HuH-7 (cell line): ENCODE measurements around the gene BANF2.
"Not testable (repeated sequence)": the region's sequence is repeated elsewhere in the genome, so short reads cannot be mapped to it uniquely, and the experiment has no call there.

ENCODE experiments used
- DNase-seq: peaks from one replicate; pipeline ENCODE4 v3.0.0; 2011; ENCODE audit warnings: low spot score

Gene BANF2

DNA sequence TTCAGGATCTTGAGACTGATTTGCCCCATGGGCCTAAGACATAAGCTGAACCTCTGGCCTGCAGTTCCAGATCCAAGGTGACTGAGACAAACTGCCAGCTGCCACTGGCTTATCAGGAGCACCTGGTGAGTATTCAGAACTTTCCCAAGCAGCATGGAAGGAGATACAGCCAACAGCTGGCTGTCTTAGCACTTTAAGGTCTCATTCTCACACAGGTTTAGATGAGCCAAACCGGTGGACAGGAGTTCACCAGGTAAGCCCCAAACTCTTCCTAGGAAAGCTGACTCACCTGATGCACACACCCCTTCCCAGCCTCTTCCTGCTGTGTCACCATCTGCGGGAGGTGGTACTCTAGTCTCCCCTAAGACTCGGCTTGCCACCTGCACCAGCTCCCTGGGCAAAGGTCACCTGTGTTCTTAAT is at the start of gene BANF2:
BANF2 (plus strand) TSS at position 36 of the 421 bp plus-strand sequence. CDS start 25,060 bp downstream, outside the sequence.
- DNase-seq: no peak

DNA sequence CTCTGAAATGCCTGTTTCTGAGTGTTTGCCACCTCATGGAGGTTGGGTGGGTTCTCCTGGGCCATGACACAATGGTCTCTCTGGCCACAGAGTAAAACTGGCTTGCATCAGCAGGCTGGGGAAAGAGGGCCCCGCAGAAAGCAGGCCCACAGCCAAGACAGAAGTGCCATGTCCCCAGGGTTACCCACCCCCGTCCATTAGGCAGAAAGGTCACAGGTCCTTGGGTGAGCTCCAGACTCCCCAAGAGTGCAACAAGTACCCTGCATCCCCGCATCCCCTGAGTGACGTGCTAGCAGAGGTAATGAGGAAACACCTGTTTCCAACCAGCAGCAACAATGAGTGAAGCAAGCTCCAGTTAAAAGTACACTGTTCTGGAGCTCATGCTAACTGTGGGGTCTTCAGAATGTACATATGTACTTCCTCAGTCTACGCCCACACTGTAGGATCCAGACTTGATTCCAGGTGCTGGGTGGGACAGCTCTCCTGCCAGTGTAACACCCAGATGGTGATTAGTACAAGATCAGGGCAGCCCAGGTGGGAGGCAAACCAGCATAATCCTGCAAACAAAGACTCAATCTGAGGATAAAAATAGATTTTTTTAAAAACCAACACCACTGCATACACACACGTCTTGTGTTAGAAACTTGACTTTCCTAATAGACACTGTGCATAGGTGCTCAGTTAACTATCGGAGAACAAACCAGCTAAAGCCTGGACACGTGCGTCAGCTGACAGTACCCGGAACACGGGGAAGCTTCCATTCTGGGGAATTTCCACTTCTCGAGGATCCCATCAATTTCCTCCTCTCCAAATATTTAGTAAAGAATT is 49.3 kb upstream of the BANF2 start:
- no peak for DNase-seq

DNA sequence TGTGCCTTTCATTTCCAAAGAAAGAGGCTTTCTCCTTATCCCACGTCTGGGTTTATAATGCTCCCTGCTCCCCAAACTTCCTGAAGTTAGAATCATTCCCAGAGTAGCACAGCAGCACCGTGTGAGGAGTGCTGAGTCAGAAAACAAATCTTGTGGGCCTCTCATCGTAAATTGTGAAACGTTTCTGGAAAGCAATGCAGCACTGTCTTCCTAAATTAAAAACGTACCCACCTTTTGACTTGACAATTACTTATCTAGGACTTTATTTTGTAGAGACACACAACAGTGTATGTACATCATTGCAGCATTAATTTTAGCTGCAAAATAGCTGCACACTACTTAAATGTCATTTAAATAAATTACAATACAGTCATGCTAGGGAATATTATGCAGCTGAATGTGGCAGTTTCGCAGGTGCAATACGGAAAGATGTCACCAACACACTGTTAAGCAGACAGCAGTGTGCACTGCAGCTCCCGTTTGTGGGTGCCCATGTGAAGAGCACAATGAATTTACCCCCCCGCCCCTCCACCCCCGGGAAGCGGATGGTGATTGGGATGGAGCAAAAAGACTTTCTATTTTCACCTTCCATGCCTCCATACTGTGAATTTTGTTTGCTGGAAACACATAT is 48.5 kb upstream of the BANF2 start:
- no peak for DNase-seq

DNA sequence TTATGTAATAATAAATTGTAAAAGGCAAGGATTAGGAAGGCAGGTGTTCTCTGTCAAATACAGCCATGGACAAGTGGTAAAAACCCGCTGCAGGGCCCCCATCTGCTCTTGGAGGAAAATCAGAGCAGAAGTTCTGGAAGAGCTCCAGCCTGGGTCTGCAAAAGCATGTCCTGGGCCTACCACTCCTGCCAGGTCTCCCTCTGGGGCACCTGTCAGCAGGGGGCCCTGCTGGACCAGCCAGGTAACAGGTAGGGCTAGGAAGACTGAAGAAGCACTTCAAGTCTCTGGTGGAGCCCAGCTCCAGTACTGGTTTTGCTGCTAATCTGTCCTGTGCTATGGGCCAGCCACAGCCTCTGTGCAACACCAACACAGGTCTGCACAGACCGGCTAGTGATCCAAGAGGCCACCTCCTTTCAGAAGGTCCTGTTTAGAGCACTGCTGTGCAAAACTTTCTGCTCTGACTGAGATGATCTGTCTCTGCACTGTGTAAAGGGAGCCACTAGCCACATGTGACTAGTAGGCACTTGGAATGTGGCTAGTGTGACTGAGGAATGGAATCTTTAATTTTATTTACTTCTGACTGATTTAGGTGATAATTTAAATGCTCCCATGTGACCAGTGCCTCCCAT is 47.9 kb upstream of the BANF2 start:
- no peak for DNase-seq

DNA sequence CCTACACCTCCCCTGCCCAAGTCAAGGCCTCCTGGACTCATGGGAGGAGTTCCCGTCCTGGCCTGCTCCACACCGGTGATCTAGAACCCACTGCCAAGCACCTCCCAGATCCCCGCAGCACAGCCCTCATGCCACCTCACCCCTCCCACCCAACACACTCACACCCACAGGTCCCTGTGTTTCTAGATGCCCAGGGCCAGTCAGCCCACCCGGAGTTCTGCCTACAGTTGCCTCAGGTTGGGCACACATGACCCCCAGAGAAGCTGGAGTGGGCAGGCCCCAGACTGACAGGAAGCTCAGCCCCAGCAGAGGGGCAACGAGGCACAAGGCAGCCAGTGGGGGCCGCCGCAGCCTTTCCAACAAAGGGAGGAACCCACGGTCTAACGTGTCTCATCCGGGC is 47.4 kb upstream of the BANF2 start:
- DNase-seq: no peak

DNA sequence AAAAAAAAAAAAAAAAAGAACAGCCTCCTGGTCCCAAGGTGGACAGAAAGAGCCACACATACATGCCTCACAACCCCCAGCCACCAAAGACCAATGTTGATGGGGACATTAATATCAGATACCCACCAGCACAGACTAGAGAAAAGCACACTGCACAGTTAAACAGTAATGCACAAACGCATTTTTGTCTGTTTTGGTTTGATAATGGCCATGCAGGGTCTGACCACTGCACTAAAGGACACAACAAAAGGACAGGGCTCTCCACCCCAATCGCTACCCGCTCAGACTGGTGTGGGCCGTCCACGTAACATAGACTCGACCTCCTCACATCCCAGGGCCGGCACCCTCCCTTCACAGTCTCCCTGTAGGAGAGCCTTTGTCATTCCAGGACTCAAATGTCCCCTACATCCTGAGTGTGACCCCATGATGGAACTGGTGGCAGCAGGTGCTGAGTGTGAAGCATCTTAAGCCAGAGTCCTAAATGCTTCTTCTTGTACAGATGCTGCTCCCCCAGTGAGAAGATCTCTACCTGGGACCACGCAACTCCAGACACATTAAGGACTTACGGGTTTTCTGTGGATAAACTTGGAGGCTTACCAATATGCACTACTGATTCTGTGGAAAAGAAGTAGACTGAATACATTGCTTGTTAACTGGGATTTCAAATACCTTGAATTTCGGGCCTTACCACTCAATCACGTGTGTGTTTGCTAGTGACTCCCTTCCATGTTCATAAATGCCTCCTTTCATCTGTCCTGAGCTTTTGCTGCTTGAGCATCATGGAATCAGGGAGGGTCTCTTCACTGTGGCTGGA is 45.7 kb upstream of the BANF2 start:
- no peak for DNase-seq

DNA sequence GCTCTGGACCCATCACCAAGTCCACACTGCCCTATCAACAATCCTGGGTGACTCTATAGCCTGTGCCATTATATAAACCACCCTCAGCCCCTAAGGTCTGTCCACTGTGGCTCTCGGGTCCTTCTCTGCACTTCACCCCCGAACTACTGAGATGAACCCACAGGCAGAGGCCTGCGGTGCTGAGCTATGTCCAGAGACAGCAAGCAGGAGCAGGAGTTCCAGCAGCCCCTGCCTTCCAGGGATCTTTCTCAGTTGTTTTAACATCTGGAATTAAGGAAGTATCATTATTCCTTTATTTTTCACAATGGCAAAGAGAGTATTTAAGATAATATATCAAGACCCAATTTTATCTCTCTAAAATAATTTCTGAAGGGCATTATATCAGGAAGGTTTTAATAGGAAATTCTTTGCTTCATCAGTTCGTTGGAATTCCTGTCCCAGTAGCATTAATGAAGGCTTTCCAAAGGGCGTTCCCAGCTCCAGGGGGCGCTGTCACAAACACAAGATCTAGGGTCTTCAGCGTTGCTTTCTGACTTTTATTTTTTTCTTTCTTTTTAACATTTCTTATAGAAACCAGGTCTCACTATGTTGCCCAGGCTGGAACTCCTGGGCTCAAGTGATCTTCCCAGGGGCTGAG is 45.0 kb upstream of the BANF2 start:
- no peak for DNase-seq

DNA sequence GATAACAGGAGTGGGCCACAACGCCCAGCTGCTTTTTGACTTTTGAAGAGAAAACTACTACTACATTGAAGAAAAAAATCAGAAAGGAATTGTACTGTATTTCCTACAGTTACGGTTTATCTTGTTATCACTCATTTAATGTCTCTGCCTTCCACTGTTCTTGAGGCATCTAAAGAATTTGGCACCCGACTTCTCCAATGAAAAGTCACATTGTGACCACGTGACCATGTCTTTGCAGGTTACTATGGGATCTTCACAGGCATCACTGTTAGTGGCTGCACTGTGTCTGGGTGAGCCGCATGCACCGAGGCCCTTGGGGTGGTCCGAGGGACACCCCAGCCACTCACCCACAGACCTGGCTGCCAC is 44.5 kb upstream of the BANF2 start:
- DNase-seq: no peak

DNA sequence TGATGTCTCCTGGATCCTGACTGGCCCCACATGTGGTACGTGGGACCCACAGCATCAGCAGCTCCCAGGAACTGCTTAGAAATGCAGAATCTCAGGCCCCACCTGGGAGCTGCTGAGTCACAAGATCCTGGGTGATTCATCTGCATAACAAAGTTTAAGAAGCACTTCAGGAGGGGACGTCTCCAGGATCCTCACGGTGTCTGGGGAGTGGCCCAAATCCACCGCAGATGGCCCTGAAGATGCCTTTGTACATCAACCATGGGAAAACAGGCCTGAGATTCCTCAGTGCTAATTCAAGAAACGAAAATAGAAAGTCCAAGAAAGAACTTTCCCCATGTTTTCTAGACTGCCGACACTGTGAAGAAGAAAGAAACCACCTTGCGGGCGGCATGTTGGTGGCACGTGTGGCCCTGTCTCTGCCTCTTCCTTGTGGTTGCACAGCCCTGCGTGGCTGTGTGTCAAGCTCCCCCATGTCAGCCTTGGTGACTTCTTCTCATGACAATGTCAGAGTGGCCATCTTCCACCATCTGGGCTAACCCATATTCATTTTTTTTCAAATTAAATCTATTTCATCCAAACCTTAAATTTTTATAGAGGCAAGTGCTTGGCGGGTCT is 43.8 kb upstream of the BANF2 start:
- DNase-seq: no peak

DNA sequence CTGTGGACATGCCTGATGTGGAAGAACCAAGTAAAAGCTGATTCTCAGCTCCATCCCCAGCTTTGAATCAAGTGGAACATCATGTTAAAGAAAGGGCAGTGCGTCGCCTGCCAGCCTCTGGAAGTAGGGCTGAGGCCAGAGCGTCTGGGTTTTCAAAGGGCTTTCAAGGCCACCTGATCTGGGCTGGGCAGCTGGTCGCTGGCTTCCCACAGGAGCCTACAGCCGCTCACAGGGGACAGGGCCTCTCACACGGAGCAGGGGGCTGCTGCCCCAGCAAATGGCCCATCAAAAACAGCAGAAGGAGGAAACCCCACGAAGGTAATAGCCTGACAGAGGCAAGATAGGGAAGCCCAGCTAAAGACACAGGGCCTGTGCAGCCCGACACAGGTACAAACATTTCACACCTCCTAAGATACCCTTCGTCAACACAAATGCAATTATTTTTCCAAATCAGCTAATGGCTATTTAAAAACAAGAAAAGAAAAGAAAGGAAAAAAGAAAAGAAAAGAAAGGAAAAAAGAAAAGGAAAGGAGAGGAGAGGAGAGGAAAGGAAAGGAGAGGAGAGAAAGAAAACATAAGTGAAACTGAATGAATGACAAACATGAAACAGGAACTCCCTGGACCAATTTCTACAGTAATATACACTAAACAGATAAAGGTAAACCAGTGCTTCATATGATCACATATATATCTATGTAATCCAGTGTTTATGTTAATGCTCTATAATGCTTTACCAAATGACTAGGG is 42.5 kb upstream of the BANF2 start:
- no peak for DNase-seq

DNA sequence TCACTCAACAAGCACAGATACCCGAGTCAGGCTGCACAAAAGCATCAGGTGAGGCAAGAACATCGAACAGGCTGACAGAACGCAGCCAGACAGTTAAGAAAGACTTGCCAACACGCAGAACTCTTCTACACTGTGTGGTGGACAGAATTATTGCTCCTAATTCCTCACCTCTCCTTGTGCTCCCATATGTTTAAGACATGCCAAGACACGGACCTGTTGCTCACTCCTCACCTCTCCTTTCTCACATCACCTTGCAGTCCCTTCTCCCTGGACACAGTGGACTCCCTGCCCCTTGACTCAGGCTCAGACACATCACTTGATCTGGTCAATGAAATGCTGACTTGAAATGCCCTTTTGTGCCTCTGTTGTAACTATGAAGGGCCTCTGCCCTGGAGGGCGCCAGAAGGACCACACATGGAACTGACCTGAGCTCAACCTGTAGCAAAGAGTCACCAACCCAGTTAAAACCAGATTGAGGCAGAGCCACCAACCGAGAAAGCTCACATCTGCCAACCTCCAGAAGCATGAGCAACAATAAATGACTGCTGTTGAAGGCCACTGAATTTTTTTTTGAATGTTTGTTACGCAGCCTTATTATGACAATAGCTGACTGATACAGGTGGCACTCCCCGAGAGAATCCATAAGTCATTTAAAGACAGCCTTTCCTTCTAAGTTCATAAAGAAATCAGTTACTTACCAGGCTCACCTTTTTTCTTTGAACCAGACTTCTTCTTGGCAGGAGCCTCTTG is 41.7 kb upstream of the BANF2 start:
- DNase-seq: no peak

DNA sequence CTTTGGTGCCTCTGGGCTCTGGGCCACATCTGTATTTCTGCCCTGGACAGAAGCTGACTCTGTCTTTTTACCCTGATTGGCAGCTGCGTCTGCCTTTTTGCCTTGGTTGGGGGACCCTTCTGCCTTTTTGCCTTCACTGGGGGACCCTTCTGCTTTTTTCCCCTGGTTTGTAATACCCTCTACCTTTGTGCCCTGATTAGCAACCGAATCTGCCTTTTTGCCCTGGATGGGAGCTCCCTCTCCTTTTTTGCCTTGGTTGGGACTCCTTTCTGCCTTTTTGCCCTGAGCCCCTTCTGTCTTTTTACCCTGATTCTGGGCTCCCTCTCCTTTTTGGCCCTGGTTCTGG is 41.1 kb upstream of the BANF2 start:
- no peak for DNase-seq

DNA sequence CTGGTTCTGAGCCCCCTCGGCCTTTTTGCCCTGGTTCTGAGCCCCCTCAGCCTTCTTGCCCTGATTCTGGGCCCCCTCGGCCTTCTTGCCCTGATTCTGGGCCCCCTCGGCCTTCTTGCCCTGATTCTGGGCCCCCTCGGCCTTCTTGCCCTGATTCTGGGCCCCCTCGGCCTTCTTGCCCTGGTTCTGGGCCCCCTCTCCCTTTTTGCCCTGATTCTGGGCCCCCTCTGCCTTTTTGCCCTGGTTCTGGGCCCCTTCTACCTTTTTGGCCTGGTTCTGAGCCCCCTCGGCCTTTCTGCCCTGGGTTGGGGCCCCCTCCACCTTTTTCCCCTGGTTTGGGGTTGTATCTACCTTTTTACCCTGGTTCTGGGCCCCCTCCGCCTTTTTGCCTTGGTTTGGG is 40.4 kb upstream of the BANF2 start:
- DNase-seq: not testable (repeated sequence)

DNA sequence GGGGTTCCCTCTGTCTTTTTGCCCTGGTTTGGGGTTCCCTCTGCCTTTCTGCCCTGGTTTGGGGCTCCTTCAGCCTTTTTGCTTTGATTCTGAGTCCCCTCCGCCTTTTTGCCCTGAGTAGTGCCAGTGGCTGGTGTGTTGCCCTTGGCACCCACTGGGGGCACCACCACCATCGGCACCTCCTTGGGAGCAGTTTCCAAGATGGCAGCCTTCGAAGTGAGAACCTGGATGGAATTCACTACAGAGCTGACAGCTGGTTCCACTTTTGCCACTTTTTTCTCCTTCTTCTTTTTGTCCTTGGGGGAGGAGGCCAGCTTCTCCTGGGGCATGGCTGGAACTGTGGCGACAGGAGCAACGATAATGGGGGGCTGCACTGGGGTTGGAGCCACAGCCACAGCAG is 40.0 kb upstream of the BANF2 start:
- DNase-seq: no peak

DNA sequence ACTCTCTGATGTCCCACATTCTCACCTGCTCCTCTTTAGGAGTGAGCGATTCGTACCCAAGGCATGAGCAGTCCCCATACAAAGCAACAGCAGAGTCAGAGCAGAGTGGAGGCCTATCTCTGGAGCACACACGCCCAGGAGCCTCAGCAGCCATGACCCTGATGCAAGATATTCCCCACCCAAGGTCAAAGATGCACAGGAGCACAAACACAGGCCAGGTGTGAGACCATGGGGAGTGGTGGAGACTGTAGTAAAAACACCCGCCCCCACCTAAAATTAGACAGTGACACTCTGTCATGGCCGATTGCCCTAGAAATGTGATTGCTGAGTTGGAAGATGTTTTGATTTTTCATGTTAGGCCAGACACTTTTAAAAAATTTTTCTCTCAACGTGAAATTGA is 39.1 kb upstream of the BANF2 start:
- DNase-seq: no peak

DNA sequence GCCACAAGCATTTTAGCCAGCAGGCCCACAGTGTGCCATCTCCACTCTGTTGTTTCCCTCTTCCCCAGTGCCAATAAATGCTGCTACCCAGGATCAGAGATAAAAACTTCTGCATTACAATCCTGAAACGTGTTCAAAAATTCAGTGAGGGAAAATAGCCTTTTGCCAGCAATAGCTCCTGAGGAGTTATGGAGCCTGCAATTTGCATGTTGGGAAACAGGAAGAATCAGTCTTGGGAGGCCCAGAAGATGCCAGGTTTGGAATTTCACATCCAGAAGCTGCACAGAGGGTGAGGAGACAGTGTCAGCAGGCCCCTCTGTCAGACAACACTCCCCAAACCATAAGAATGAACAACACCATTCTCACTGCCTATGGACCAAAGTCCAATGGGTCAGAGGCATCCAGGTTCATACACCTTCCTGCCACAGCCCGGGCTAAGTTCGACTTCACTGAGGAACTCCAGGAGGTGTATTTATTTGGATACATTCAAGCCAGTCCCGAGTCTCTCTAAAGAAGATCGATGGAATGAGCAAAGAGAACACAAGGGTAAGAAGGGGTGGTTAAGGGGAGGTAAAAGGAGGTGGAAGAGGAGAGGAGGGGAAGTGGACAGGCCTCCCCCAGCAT is 38.5 kb upstream of the BANF2 start:
- DNase-seq: no peak

DNA sequence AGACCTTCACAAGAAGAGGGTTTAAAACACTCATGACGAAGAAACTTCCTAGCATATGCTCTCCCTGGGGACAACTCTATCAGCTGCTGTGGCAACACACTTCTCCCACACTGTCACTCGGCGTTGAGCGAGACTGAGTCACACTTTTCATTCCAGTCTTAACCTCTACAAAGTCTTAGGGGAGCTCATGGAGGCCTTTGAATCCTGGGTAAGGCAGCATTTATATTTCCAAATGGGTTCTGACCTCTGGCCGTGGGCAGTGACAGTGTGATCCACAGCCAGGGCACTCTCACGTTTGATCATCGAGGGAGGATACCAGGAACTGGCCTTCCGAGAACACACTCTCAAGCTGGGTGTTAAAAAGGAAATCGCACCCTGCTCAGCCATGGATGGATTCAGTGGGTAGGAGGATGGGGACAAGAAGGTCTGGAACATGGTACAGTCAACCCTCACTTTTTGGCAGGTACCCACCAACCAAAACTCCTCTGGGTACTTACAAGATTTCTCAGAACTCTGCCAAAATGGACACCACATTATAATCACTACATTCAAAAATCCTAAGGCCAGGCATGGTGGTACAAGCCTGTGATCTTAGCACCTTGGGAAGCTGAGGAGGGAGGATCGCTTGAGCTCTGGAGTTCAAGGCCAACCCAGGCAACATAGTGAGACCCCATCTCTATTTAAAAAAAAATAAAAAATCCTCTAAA is 37.3 kb upstream of the BANF2 start:
- no peak for DNase-seq

DNA sequence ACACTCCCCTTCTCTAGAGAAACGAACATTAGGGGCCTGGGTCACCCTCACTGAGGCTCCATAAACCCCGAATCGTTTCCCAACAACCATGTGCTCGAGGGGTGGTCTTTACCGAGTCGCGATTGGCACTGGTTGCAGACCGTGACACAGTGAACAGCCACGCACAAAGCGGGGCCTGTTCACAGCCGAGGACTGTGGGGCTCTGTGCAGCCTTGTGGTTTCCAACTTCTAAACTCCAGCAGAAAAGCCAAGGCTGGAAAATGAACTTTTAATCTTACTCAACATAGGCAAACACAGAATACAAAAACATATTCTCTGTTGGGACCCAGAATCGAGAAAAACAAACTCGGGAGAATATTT is 36.7 kb upstream of the BANF2 start:
- no peak for DNase-seq

DNA sequence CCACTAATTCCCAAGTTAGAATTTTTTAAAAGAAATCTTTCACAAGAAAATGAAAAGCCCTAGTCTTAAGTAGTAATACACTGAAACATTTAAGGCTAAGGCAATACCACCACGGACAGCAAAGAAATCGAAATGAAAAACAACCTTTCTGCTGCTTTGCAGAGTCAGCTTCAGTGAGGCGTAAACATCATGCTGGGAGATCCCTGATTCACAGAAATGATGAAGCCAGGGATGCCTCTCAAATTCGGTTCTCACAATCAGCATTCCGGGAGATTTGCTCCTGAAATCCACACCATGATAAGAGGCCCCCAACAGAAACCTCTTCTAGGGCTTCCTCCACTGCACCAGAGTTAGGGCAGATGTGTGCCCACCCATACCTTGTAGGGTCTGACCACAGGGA is 36.3 kb upstream of the BANF2 start:
- no peak for DNase-seq
